Medulla oblongata (tissue), 1 donor: ENCODE data around the gene UNC13D.

Source experiments
- DNase-seq: peaks from one replicate; pipeline ENCODE4 v3.0.0-alpha.2; 2015; ENCODE audit errors: extremely low spot score

UNC13D gene

DNA sequence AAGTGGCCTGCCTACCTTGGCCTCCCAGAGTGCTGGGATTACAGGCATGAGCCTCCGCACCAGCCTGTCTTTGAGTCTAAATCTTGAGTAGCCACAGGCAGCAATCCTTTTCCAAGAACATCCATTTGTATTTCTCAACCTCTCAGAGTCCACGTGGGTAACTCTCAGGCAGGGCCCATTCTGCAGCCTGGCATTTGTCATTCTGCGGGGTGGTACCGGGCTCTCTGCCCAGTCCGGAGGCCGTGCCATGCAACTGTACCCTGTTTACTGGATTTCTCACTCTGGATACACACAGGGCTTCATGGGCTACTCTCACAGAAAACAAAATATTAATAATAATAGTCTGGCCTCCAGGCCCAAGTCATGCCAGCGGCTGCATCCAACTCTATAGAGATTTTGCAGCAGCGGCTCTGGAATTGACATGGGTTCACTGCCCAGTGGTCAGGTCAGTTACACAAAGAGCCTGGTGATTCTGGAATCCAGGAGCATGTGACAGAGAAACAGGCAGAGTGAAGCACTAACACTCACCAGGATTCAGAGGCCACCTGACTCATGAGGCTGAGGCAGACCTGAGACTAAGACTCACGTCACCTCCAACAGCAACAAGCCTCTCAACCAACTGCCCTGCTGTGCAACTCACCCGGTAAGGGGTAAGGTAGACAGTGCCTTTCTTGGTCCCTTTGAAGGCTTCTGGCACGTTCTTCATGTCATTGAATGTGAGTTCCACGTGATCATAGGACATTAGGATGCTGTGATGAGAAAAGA is 6.9 kb upstream of the UNC13D start:
- peak; percentile 91 for DNase-seq

- no peak for DNase-seq
These were observed 5.5 kb upstream of the UNC13D start for GRCh38 chr17:75849724-75850123.

DNA sequence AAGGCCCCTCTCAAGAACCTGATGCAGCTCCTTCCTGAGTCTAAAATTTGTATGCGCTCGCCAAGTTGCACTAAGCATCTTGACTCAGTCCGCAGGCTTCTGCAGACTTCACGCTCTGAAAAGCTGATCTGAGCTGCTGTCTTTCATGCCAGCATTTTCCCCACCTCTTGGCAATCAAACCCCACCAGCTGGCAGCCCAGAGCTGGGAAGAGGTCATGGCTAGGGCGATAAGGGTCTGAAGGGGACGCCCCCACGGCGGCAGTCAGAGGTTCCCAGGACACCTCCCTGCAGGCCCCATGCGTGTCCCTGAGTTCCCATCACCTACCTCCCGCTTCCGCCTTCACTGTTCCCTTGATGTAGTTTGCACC is 5.1 kb upstream of the UNC13D start:
- DNase-seq: no peak

GRCh38 chr17:75848523-75849278 is 4.5 kb upstream of the UNC13D start:
- peak; percentile 82 for DNase-seq

DNA sequence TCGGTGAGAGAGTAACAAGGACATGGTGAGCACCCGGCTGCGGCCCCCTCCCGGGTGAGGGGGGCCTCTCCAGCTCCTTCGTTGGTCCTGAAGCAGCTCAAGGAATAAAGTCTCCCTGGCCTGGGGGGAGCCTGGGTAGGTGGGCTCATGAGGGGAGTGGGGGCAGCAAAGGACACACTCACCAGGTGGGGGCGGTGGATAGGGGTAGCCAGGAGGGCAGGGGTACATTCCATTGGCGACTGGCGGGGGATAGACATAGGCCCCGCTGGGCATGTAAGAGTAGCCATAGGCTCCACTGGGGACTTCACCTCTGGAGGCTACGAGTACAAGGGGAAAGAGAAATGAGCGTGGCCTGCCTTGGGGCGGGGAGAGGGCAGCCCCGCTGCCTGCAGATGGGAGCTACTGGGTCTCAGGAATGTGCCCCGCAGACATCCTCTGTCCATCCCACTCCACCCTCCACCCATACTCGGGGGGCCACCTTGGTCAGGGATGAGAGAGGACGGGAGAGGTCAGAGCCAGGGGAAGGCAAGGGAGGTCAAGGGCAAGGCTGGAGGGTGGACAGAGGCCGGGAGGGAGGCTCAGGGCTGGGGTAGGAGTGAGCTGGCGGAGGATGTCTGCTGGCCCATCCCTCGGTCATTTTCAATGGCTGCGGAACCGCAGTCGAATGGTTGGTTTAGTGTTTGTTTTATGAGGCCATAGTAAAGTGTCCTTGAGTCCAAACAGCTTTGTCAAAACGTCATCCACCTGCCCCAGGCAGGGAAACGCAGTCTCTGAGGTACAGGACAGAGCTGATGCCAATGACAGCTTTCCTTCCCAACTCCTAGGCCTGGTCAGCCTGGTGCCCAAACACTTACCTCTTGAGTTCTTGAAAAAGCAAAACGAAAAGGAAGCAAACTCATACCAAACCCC is 3.7 kb upstream of the UNC13D start:
- no peak for DNase-seq

DNA sequence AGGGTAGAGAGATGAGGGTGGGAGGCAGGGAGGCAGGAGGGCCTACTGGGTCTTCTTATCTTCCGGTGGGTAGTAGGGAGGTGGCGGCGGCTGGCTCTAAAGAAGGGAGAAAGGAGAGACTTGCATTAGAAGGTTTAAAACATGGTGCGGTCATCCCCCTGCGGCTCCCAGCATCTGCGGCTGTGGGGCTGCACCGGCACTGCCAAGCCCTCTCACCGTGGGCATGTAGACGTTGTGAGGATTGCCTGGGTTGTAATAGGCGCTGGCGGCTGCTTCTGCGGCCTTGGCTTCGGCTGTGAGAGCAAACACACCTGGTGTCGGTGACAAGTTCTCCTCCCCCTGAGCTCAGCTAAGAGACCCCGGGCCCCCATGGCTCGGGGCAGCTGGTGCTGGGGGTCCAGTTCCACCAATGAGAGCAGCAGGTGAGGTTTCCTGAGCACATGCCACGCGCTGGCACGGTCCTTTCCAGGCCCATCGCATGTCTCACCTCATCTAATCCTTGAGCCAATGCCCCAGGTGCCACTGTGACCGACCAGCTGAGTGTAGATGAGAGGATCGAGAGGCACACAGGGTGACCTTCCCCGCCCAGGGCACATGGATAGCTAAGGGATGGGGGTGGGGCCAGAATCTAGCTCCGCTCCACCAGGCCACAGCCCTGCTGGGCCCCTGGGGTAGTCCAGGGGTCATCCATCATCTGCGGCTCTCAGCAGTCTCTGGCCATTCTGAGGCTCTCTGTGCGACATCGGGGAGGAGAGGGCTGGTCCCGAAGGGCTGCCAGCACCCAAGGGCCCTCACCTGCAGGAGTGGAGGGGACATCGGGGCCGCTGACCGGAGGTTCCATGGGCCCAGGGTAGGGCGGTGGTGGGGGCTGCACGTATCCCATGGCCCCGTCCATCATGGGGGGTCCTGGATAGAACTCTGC is 2.7 kb upstream of the UNC13D start:
- no peak for DNase-seq

DNA sequence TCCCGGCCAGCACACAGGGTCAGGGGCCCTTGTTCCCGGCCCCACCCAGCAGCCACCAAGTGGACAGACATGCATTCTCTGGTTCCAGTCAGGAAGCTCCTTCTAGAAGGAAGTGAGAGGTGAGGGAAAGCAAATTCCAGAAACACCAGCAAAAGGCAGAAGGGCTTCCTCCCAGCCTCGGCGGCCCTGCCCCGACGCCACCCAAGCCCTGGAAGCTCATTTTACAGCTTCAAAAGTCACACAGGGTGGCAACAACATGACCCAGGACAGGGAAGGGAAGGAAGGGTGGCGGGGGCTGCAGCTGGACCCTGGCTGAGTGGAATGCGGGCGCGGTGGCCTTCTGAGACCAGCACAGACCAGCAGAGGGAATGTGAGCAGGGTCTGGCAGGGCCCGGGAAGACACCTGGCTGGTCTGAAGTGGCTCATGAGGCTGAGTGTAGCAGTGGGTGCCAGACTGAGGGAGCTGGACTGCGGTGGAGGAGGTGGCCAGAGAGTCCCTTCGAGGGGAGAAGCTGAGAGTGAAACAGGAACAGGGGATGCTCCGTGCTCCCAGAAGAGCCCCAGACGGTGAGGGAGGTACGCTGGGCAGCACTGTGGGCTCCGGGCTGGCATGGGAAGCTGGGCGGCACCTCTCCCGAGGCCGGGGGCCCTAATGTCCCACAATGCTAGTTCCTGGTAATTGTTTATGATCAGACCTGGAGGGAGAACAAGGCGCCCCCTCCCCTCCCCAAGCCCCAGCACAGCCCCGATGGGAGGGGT is 1.9 kb upstream of the UNC13D start:
- no peak for DNase-seq

- DNase-seq: peak; percentile 86
These were observed 981 bp upstream of the UNC13D start for GRCh38 chr17:75845058-75845711.

- DNase-seq: peak; percentile 54
These were observed 390 bp upstream of the UNC13D start for GRCh38 chr17:75844530-75845057.

- no peak for DNase-seq
These were observed 1.1 kb downstream of the UNC13D start for GRCh38 chr17:75842963-75843576.

DNA sequence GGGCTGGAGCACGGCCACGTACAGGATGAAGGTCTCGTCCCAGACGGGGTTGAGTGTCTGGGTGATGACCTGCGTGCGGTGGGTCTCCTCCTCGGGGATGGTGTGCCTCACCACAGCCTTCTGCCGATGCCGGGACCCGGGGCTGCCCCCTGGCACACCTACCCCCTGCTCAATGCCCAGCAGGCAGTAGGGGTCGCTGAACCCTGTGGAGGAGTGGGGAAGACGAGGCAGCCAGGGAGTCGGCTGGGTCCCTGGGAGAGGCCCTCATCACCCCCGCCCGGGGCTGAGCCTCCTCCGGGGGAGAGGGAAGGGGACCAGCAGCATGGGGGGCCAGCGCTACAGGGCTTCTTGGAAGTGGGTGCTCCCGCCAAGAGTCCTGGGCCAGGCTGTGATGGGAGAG is 1.8 kb downstream of the UNC13D start:
- no peak for DNase-seq

- DNase-seq: no peak
These were observed 3.4 kb downstream of the UNC13D start for GRCh38 chr17:75840799-75841164.

GRCh38 chr17:75839942-75840798 is 4.0 kb downstream of the UNC13D start:
- no peak for DNase-seq

GRCh38 chr17:75838410-75838809 is 5.8 kb downstream of the UNC13D start:
- no peak for DNase-seq

GRCh38 chr17:75837899-75838298 is 6.3 kb downstream of the UNC13D start:
- DNase-seq: no peak

GRCh38 chr17:75836605-75837004 is 7.6 kb downstream of the UNC13D start:
- no peak for DNase-seq

- DNase-seq: no peak
These were observed 8.6 kb downstream of the UNC13D start for GRCh38 chr17:75835654-75835987.

DNA sequence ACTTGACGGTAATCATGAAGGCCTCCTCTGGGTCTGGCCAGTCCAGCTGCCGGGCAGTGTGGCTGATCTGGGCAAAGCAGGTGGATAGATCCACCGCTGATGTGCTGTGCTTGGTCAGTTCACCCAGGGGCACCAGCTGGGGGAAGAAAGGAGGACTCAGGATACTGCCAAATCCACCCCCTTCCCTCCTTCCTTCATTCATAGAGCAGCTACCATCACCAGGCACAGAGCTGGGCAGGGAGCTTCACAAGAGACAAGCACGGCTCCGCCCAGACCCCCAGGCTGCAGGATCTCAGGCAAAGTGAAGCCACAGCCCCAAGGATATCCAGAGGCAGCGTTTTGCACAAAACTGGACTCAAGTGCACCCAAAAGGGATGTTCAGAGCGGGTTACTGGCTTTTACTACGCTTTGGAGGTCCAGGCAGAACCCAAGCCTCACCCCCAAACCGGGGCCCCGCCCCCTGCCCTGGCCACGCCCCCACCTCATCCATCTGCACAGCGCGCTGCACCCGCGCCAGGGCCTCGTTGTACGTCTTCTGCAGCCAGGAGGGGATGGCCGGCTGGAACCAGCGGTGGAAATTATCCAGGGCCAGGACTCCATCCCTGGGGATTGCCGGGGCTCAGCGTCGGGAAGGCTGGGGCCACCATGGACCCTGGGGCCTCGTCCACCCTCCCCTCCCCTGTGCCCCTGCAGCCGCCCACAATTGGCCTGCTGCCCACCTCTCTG is 9.1 kb downstream of the UNC13D start:
- DNase-seq: no peak
